GM12872 (cell line): ENCODE measurements around the gene NR3C2.

Source experiments
- CTCF ChIP-seq: IDR thresholded peaks from 3 replicates; pipeline ENCODE4 v1.5.1; 2011; ENCODE audit warnings: low read depth, mild to moderate bottlenecking, low read length, moderate library complexity; ENCODE audit not compliant: insufficient read depth

NR3C2 gene

GRCh38 chr4:148391056-148391455 lies 51.2 kb downstream of the NR3C2 start:
- no peak for TF ChIP-seq CTCF

GRCh38 chr4:148390311-148390710 lies 51.9 kb downstream of the NR3C2 start:
- no peak for TF ChIP-seq CTCF

GRCh38 chr4:148380291-148380690 lies 61.9 kb downstream of the NR3C2 start:
- TF ChIP-seq CTCF: no peak

- TF ChIP-seq CTCF: no peak
These were observed 66.1 kb downstream of the NR3C2 start for GRCh38 chr4:148376151-148376550.

GRCh38 chr4:148375584-148375983 lies 66.6 kb downstream of the NR3C2 start:
- TF ChIP-seq CTCF: no peak

GRCh38 chr4:148373093-148373492 lies 69.1 kb downstream of the NR3C2 start:
- TF ChIP-seq CTCF: no peak

- TF ChIP-seq CTCF: no peak
These were observed 72.3 kb downstream of the NR3C2 start for GRCh38 chr4:148369919-148370318.

GRCh38 chr4:148367756-148368155 lies 74.5 kb downstream of the NR3C2 start:
- TF ChIP-seq CTCF: no peak
